ENCODE measurements around the gene MYOF.

MYOF gene

GRCh38 chr10:93269281-93269680 is 212.9 kb downstream of the MYOF start:
- H3K4me3 ChIP-seq (replicated peaks in 1 of 2; ENCODE audit: low read depth in 2 of 2, low read length in 2 of 2), result no peak overlapping the region
- no peak for TF ChIP-seq CTCF (IDR thresholded peaks at IDR 0.05; ENCODE audit: low read depth, low read length)
- no peak for DNase-seq (ENCODE audit: low read depth in 2 of 2)

GRCh38 chr10:93268021-93268420 is 214.1 kb downstream of the MYOF start:
- DNase-seq (ENCODE audit: low read depth in 2 of 2), result no peak
- no peak for TF ChIP-seq CTCF (IDR thresholded peaks at IDR 0.05; ENCODE audit: low read depth, low read length)
- no peak overlapping the region for H3K4me3 ChIP-seq (replicated peaks in 1 of 2; ENCODE audit: low read depth in 2 of 2, low read length in 2 of 2)

- no peak for TF ChIP-seq CTCF (IDR thresholded peaks at IDR 0.05; ENCODE audit: low read depth, low read length)
- no peak for DNase-seq (ENCODE audit: low read depth in 2 of 2)
- H3K4me3 ChIP-seq (replicated peaks in 1 of 2; ENCODE audit: low read depth in 2 of 2, low read length in 2 of 2), result no peak overlapping the region
Observed at GRCh38 chr10:93267521-93267920, 214.6 kb downstream of the MYOF start.

DNA sequence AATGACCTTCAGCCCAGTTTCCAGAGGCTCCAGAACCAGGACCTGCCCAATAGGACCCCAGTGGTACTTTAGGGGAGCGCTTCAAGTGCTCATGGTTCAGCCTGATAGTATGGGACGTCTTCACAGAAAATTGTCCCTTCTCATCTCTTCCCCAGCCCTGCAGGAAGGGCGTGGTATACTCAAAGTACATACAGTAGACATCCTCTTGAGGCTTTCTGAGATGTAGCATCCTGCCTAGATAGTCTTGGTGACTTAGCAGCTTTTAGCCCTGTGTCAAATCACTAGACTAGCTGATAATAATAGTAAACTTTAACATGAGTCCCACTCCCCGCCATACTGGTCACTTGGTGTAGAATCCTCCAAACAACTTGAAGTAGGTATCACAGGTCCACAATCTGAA is 215.3 kb downstream of the MYOF start:
- no peak for TF ChIP-seq CTCF (IDR thresholded peaks at IDR 0.05; ENCODE audit: low read depth, low read length)
- H3K4me3 ChIP-seq (replicated peaks in 1 of 2; ENCODE audit: low read depth in 2 of 2, low read length in 2 of 2), result no peak overlapping the region
- no peak for DNase-seq (ENCODE audit: low read depth in 2 of 2)

DNA sequence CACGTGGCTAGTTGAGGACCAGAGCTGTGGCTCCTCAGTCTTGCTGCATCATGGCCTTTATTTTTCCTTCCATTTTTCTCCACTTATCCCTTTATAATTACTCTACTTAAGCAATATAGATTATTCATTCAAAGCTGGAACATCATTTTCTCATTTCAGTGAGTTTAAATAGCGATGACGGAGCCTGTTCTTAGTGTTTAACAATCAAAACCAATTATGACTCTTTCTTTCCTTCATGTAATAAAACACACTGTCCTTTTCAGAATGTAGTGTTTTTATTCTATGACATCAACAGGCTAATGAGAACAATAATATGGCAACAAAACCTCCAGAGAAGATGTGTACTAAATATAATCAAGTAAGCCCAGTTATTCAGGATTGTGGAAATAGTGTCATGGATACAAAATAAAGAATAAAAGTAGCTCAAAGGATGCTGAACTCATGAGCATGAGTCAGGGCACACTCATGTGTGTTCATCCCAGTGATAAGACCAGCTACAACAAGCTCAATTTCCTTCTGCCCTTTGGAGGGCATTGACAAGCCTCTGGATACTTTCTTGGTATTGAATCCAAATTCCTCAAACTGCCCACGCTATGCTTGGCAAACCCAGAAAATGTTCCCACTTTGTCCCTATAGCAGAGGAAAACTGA is 220.0 kb downstream of the MYOF start:
- H3K4me3 ChIP-seq (replicated peaks in 1 of 2; ENCODE audit: low read depth in 2 of 2, low read length in 2 of 2), result no peak overlapping the region
- no peak for TF ChIP-seq CTCF (IDR thresholded peaks at IDR 0.05; ENCODE audit: low read depth, low read length)
- DNase-seq (ENCODE audit: low read depth in 2 of 2), result peak; percentile 25 to 53

DNA sequence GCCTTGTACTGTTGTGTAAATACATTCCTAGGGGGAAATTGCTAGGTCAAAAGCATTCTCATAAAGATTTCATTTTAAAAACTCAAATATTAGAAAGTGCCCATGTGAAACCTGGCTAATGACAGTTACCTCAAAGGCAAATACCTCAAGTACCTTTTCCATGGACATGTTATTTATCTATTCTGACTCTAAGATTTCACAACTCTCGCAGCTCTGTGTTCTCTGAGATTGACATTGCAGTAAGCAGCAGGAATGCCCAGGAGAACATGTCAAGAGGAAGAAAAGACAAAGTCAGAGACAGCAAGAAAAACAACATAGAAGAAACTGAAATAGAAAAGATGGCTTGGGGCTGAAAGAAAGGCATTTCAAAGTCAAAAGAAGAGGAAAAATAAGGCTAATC is 221.0 kb downstream of the MYOF start:
- DNase-seq (ENCODE audit: low read depth in 2 of 2), result no peak
- no peak overlapping the region for H3K4me3 ChIP-seq (replicated peaks in 1 of 2; ENCODE audit: low read depth in 2 of 2, low read length in 2 of 2)

More for the DNA sequence above, 221.0 kb downstream of the MYOF start:
- TF ChIP-seq CTCF (IDR thresholded peaks at IDR 0.05; ENCODE audit: low read depth, low read length), result no peak
